NCI-H1105 treated with DMSO at 0.1 percent for 48 hours (cell line): ENCODE measurements around the gene DOLK.

Source experiments
- DNase-seq: peaks from one replicate; lab custom pipeline; 2025; lab: John Stamatoyannopoulos, UW

The DOLK gene

DNA sequence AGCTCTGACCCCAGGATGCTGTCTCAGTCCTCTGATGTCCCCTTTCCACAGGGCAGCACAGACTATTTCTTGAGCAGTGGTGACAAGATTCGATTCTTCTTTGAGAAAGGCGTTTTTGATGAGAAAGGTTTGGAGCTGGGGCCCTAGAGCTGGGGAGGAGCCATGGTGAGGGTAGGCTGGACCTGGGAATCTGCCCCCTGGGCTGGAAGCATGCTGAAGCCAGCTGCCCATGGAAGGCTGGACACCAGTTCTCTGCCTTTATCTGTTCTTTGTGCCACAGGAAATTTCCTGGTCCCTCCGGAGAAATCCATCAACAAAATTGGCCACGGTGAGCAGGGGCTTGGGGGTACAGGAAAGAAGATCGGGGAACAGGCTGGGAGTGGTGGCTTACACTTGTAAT is 13.7 kb downstream of the DOLK start:
- no peak for DNase-seq

DNA sequence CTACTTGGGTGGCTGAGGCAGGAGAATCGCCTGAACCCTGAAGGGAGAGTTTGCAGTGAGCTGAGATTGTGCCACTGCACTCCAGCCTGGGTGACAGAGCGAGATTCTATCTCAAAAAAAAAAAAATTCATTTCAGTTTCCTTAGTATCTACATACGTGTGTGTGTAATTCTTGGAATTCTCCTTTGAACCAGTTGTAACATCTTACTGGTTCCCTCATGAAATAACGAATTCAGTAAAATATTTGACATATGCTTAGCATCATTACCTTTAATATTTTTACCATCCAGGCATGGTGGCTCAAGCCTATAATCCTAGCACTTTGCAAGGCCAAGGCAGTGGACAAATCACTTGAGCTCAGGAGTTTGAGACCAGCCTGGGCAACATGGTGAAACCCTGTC is 17.8 kb downstream of the DOLK start:
- DNase-seq = no peak

DNA sequence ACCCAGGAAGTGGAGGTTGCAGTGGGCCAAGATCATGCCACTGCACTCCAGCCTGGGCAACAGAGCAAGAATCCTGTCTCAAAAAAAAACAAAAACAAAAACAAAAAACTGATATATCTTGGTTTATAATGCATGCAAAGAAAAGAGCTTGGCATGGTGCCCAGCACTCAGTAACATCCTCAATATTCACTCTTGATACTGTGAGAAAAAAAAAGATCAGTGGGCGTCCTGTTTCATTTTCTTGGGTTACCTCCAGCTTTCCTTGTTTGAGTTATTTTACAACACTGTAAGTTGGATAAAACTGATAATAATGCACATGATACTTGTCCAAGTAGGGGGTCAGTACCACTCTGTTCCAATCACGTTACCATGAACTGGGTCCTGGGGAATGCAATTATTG is 18.8 kb downstream of the DOLK start:
- DNase-seq = no peak

DNA sequence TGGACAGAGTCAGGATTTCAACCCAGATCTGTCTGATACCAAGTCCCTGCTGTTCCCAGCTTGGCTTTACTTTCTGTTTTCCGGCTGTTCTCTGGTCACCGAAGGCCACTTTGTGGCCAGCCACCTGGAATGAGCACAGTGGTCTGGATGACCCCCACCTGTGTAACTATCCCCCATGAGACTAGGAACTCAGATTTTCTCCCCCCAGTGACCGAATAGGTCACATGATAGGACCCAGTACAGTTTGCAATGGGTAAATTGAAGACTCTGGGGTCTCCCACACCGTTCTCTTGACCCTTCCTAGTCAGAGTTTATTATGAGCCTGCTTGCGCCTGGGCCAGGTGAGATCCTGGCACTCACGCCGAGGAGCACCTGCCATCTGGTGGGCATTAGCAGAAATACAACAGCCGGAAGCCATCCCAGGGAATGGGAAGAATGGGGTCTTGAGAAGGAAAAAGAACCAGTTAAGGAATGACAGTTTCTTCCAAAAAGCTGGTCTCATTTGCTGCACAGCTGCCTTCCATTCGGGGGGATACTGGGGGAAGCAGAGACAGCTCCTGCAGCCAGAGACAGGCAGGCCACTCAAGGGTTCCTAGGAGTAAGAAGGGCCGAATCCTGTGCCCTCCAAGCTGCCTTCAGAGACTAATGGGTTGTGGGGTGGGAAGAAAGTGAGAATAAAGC is 19.5 kb downstream of the DOLK start:
- DNase-seq = peak; percentile 51

- no peak for DNase-seq
Observed at GRCh38 chr9:128923493-128923883, 23.9 kb downstream of the DOLK start.

GRCh38 chr9:128921881-128922763 is 25.3 kb downstream of the DOLK start:
- no peak for DNase-seq

GRCh38 chr9:128920381-128921058 is 26.9 kb downstream of the DOLK start, which contains the start of gene PHYHD1:
PHYHD1 (plus strand) TSS chr9:128920982; CDS start chr9:128922324, 1,342 bp downstream.
- no peak for DNase-seq

GRCh38 chr9:128919402-128920089 is 27.9 kb downstream of the DOLK start:
- DNase-seq = no peak

DNA sequence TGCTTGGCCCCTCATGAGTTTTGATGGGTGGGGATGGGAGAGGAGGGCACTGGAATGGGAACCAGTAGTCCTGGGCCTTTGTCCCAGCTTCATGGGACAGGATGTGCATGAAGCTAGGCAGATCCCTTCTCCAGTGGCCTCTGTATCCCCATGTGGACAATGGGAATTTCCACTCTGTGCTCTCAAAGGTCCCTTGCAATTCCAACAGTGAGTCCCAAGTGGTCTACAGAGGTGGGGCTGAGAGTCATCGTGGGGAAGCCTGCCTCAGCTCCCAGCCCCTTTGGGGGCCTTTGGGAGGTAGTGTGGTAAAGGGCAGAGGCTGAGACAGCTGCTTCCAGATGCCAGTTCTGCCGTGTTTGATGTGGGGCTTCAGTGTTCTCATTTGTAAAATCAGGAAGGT is 28.5 kb downstream of the DOLK start:
- no peak for DNase-seq

GRCh38 chr9:128917151-128917849 is 30.1 kb downstream of the DOLK start:
- DNase-seq = no peak

DNA sequence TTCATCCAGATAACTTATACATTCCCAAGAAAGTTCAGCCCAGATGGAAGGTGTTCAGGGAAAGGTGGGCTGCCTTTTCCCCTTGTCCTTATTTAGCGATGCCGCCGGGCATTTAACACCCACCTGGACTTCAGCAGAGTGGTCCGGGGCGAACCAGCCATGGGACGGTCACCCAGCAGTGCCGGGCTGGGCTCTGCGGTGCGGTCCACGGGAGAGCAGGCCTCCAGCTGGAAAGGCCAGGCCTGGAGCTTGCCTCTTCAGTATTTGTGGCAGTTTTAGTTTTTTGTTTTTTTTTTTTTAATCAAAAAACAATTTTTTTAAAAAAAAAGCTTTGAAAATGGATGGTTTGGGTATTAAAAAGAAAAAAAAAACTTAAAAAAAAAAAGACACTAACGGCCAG is 30.7 kb downstream of the DOLK start:
- DNase-seq = no peak

GRCh38 chr9:128916204-128916603 is 31.2 kb downstream of the DOLK start:
- DNase-seq = no peak

- DNase-seq = no peak
Observed at GRCh38 chr9:128913995-128914772, 33.2 kb downstream of the DOLK start.

GRCh38 chr9:128913048-128913900 is 34.1 kb downstream of the DOLK start:
- no peak for DNase-seq

DNA sequence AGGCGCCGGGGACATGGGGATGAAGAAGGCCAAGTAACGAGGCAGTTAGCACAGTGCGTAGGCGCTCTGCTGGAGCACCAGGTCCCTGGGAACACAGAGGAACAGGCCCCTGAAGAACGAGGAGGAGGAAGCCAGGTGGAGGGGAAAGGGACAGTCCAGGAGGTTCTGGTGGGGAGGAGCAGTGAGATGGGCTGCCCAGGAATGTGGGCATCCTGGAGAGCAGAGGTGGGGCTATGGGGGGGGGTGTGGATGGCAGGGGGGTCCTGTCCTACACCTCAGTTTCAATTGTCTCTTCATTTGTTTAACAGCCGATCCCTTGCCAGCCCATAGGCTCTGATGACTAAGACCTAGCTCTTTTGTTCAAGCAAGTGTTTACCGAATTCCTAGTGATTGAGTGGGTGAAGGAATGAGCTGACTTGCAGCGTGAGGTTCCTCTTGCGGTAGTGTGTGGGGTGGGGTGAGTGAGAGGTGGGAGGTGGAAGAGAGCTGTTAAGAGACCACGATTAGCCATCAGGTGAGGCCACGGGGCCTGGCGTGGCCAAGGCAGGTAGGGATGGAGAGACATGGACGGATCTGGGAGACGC is 35.0 kb downstream of the DOLK start:
- DNase-seq = no peak

GRCh38 chr9:128911529-128912035 is 35.8 kb downstream of the DOLK start:
- no peak for DNase-seq

DNA sequence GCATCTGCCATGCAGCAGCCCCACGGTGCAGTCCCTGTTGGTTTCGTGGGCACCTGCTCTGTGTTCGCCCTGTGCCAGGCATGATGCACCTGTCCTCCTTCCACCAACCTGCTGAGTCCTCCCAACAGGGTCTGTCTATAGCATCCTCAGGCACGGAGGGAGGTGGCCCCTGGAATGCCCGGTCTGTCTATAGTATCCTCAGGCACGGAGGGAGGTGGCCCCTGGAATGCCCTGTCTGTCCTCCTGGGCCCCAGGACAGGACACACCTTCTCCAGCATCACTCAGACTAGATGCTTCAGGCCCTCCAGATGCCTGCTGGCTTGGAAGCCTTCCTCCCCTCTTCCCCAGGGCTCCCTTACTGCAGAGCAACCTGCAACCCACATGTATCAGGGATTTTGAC is 36.5 kb downstream of the DOLK start:
- no peak for DNase-seq

- no peak for DNase-seq
Observed at GRCh38 chr9:128909859-128910258, 37.5 kb downstream of the DOLK start.

- DNase-seq = no peak
Observed at GRCh38 chr9:128908372-128908771, 39.0 kb downstream of the DOLK start.
